HG03135 (cell line): ENCODE results near the gene CCNO.

Experiments used
- ATAC-seq: cut with Tn5 transposase; IDR thresholded peaks from one replicate; pipeline ENCODE4 v1.9.1; 2021; ENCODE audit warnings: mild to moderate bottlenecking, moderate library complexity; ENCODE audit not compliant: unreplicated experiment

CCNO gene

GRCh38 chr5:55232985-55233928 is at the start of gene CCNO:
Gene CCNO (minus strand): TSS chr5:55233608. CDS start chr5:55233523, 85 bp downstream.
- ATAC-seq, result peak; percentile 61

- ATAC-seq, result no peak
These were observed 45.4 kb upstream of the CCNO start for GRCh38 chr5:55278778-55279177.

- ATAC-seq, result no peak
These were observed 43.4 kb upstream of the CCNO start for GRCh38 chr5:55276771-55277170.

- ATAC-seq, result no peak
These were observed 24.9 kb upstream of the CCNO start for GRCh38 chr5:55258339-55258738.

GRCh38 chr5:55254802-55255201 is 21.4 kb upstream of the CCNO start:
- ATAC-seq, result no peak

GRCh38 chr5:55250064-55250463 is 16.7 kb upstream of the CCNO start:
- ATAC-seq, result no peak

GRCh38 chr5:55241746-55242145 is 8.3 kb upstream of the CCNO start:
- no peak for ATAC-seq

GRCh38 chr5:55236800-55237199 is 3.4 kb upstream of the CCNO start:
- ATAC-seq, result no peak

- no peak for ATAC-seq
These were observed 803 bp upstream of the CCNO start for GRCh38 chr5:55234121-55234700.

- no peak for ATAC-seq
These were observed 980 bp downstream of the CCNO start for GRCh38 chr5:55232271-55232984.

- no peak for ATAC-seq
These were observed 1.5 kb downstream of the CCNO start for GRCh38 chr5:55231919-55232270.

GRCh38 chr5:55231029-55231918 is 2.1 kb downstream of the CCNO start:
- ATAC-seq, result no peak

- ATAC-seq, result no peak
These were observed 3.2 kb downstream of the CCNO start for GRCh38 chr5:55230086-55230629.

- no peak for ATAC-seq
These were observed 5.6 kb downstream of the CCNO start for GRCh38 chr5:55227664-55228430.

GRCh38 chr5:55226934-55227663 is 6.3 kb downstream of the CCNO start, which contains the start of gene MCIDAS:
Gene MCIDAS (minus strand): TSS chr5:55227315. CDS start chr5:55227138, 177 bp downstream.
- peak; percentile 35 for ATAC-seq

- ATAC-seq, result peak; percentile 59
These were observed 7.1 kb downstream of the CCNO start for GRCh38 chr5:55226027-55226933.

GRCh38 chr5:55225346-55225745 is 8.1 kb downstream of the CCNO start:
- ATAC-seq, result no peak

GRCh38 chr5:55223812-55224240 is 9.6 kb downstream of the CCNO start:
- ATAC-seq, result no peak
